SK-N-MC (cell line): Measurements from ENCODE around the gene HAPLN3.

Source experiments
- EZH2 ChIP-seq: fragments of 200-600 bp; sonication (generic); IDR thresholded peaks from one replicate; pipeline ENCODE4 v1.6.1; 2017; ENCODE audit warnings: antibody characterized with exemption
- POLR2AphosphoS5 ChIP-seq: IDR thresholded peaks from 2 replicates; pipeline ENCODE4 v1.6.1; 2012; ENCODE audit warnings: mild to moderate bottlenecking, low read depth, low read length, borderline replicate concordance

DNA sequence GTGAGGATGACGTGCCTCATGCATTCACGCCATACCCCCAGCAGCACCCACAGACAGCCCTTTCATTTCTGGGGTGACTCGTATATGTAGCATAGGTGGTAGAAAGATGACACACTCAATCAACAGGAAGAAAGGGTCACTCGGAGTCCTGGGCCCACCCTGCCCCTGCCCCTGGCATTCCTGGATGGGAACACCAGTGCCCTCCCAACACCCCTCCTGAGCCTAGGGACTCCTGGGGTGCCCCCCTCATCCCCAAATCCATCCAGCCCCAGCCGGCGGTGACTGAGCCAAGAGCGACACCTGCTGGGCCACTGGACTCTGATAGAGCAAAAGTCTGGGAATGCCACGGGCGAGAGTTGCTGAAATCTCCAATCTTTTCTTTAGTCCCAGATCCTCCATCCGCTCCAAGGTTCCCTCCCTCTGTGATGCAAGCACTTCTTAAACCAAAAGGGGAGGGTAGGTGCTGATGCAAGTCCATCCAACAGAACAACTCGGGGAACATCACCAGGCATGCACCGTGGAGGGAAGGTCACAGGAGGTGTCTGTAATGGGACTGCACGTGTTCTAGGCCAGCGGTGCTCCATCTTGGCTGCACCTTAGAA, 61.0 kb downstream of the HAPLN3 start:
- no peak for TF ChIP-seq POLR2AphosphoS5
- TF ChIP-seq EZH2 = no peak
